OCI-LY7 (cell line): Measurements from ENCODE around the gene BRME1. TPM values are rescaled to one million over a fixed set of nuclear protein-coding genes. Genes with fewer than 3 reads are reported as not detected.

ENCODE experiments used
- BruUV-seq: library from RNA; stranded (reverse); fragments of 400-500 nt; replicated peaks from 2 replicates; lab custom pipeline; 2021; lab: Mats Ljungman, UMichigan
- CTCF ChIA-PET: fragments of 300-600 bp; sonication (Branson Sonifier 250); formaldehyde crosslinking; loops from one replicate; lab custom pipeline; 2022; ENCODE audit warnings: antibody characterized with exemption; ENCODE audit not compliant: unreplicated experiment; lab: Charles Lee
- POLR2A ChIA-PET: fragments of 300-600 bp; sonication (Branson Sonifier 250); formaldehyde crosslinking; loops from one replicate; lab custom pipeline; 2022; ENCODE audit warnings: antibody characterized with exemption; lab: Charles Lee
- DNase-seq: peaks from one replicate; pipeline ENCODE4 v3.0.0-alpha.2; 2015; ENCODE audit warnings: low spot score
- H2AFZ ChIP-seq: fragments of 200-600 bp; sonication (generic), shearing (Covaris generic); 2 replicates; pipeline ENCODE4 v1.6.1; 2014; ENCODE audit warnings: mild to moderate bottlenecking, antibody characterized with exemption, low read length, moderate library complexity
- H3K27ac ChIP-seq: fragments of 200-600 bp; sonication (generic); 2 replicates; pipeline ENCODE4 v1.5.1; 2014; ENCODE audit warnings: mixed run types, low read depth, mild to moderate bottlenecking, moderate library complexity, low read length, inconsistent platforms; ENCODE audit not compliant: poor library complexity, severe bottlenecking
- H3K36me3 ChIP-seq: fragments of 200-600 bp; sonication (generic); 2 replicates; pipeline ENCODE4 v1.6.1; 2014; ENCODE audit warnings: mild to moderate bottlenecking, antibody characterized with exemption, low read length, moderate library complexity, mixed read lengths; ENCODE audit not compliant: insufficient read depth
- H3K4me1 ChIP-seq: fragments of 200-600 bp; sonication (generic); 2 replicates; pipeline ENCODE4 v1.5.1; 2014; ENCODE audit warnings: mild to moderate bottlenecking, low read length; ENCODE audit not compliant: insufficient read depth, poor library complexity, severe bottlenecking
- H3K4me2 ChIP-seq: fragments of 200-600 bp; sonication (generic); 2 replicates; pipeline ENCODE4 v1.6.1; 2014; ENCODE audit warnings: mild to moderate bottlenecking, low read length
- H3K4me3 ChIP-seq: fragments of 200-600 bp; sonication (generic); 2 replicates; pipeline ENCODE4 v1.5.1; 2014; ENCODE audit warnings: mild to moderate bottlenecking, low read depth, low read length; ENCODE audit not compliant: poor library complexity, severe bottlenecking
- H3K79me2 ChIP-seq: fragments of 200-600 bp; sonication (generic); 2 replicates; pipeline ENCODE4 v1.6.1; 2016; ENCODE audit warnings: low read depth, mild to moderate bottlenecking, low read length, moderate library complexity, mixed read lengths; ENCODE audit not compliant: insufficient read depth
- H3K9me2 ChIP-seq: fragments of 200-600 bp; sonication (generic); 2 replicates; pipeline ENCODE4 v1.6.1; 2016; ENCODE audit warnings: mild to moderate bottlenecking, low read length, mixed read lengths; ENCODE audit not compliant: insufficient read depth
- H3K9me3 ChIP-seq: fragments of 200-600 bp; sonication (generic); 2 replicates; pipeline ENCODE4 v1.6.1; 2014; ENCODE audit warnings: mild to moderate bottlenecking, mixed run types, low read length, mixed read lengths
- H4K20me1 ChIP-seq: fragments of 200-600 bp; sonication (generic); 2 replicates; pipeline ENCODE4 v1.6.1; 2014; ENCODE audit warnings: mild to moderate bottlenecking, antibody characterized with exemption, low read length, moderate library complexity, mixed read lengths; ENCODE audit not compliant: insufficient read depth
- CTCF ChIP-seq: fragments of 200-600 bp; sonication (generic); conservative IDR thresholded peaks from 2 replicates; pipeline ENCODE4 v1.5.1; 2014; ENCODE audit warnings: mild to moderate bottlenecking, antibody characterized with exemption, low read length, moderate library complexity, mixed read lengths
- EZH2phosphoT487 ChIP-seq: fragments of 200-600 bp; sonication (generic); IDR thresholded peaks from 2 replicates; pipeline ENCODE4 v1.6.1; 2018; ENCODE audit warnings: low read depth, borderline replicate concordance, mild to moderate bottlenecking, mixed run types, antibody characterized with exemption, low read length, moderate library complexity, mixed read lengths
- intact Hi-C: fragments of 100-400 bp; cut with micrococcal nuclease; formaldehyde crosslinking; loops from one replicate; pipeline ENCODE4 v1.10.0; 2022; ENCODE audit not compliant: unreplicated experiment
- total RNA-seq, 2 experiments: library from RNA; depleted of rRNA in 1 of 2; stranded (reverse); fragments of >200 nt in 1 of 2; shearing (Covaris generic) in 1 of 2; gene quantifications; 2 replicates each; pipeline ENCODE4 v1.2.3, GENCODE V29; 2014 to 2022

Gene BRME1
- total RNA-seq, 2 experiments from 2014 or later, result 2.5 to 7.2 TPM

- ChIA-PET CTCF (interaction anchor here (0.6 kb wide), 1 partner anchor 47 kb away, joined by 6 read pairs; the partner anchor contains the start of gene ZSWIM4), POLR2A (no interaction called here)
- H2AFZ ChIP-seq, result no peak overlapping the region
- peak overlapping the region; percentile 74 for H3K4me2 ChIP-seq
- H3K9me2 ChIP-seq, result no peaks in the 10 kb centered on the region
- no peaks in the 10 kb centered on the region for H3K9me3 ChIP-seq
- H3K4me3 ChIP-seq, result peak overlapping the region; percentile 68
- no peak overlapping the region for H3K27ac ChIP-seq
- intact Hi-C loops, result no loop called here
- DNase-seq, result no peak
- H4K20me1 ChIP-seq, result no peaks in the 10 kb centered on the region
- H3K4me1 ChIP-seq, result peaks cover 66% of the 10 kb centered on the region
- TF ChIP-seq EZH2phosphoT487, result no peak
- TF ChIP-seq CTCF, result no peak
- no peaks in the 10 kb centered on the region for H3K36me3 ChIP-seq
- BruUV-seq, result no TSS peak
- H3K79me2 ChIP-seq, result no peaks in the 10 kb centered on the region
Measured at GRCh38 chr19:13841962-13842290, 64.0 kb downstream of the BRME1 start.

- POLR2A ChIA-PET, result no interaction called here
- Histone ChIP-seq H3K9me2 (no peaks in the 10 kb centered on the region), H3K4me1 (peaks cover 66% of the 10 kb centered on the region), H2AFZ (no peak overlapping the region), H3K4me2 (peak overlapping the region; percentile 74), H3K79me2 (no peaks in the 10 kb centered on the region), H3K36me3 (no peaks in the 10 kb centered on the region), H3K27ac (no peak overlapping the region), H4K20me1 (no peaks in the 10 kb centered on the region), H3K4me3 (peak overlapping the region; percentile 68), H3K9me3 (no peaks in the 10 kb centered on the region)
- no peak for TF ChIP-seq CTCF
- no peak for TF ChIP-seq EZH2phosphoT487
- intact Hi-C loops, result no loop called here
- no peak for DNase-seq
- BruUV-seq, result no TSS peak
- CTCF ChIA-PET, result interaction anchor here (0.6 kb wide), 1 partner anchor 46 kb away, joined by 6 read pairs; the partner anchor contains the start of gene ZSWIM4
Measured at GRCh38 chr19:13841086-13841961, 64.6 kb downstream of the BRME1 start.
